Measurements from ENCODE around the gene ACTN1. TPM values are rescaled to one million over a fixed set of nuclear protein-coding genes. Genes with fewer than 3 reads are reported as not detected.

Gene ACTN1
- total RNA-seq, 4 donors from 2014 or later: 118 to 145 (median 131) TPM

GRCh38 chr14:68927956-68928675 lies 51.0 kb downstream of the ACTN1 start:
- peak overlapping the region; percentile 39 to 93 (median 84) for H3K27ac ChIP-seq
- peaks cover 0 to 27% (median 0%) of the 10 kb centered on the region in 3 donors for H3K36me3 ChIP-seq
- WGBS, 2 donors: 51 to 84% methylated on average over 3 to 9 of the region's 9 CpGs
- peaks cover 0 to 7% (median 0%) of the 10 kb centered on the region in 3 donors for H3K9me3 ChIP-seq
- intact Hi-C loops (cut with DNase I): no loop called here
- no peak for DNase-seq
- peaks cover 10 to 76% (median 20%) of the 10 kb centered on the region in 3 donors for H3K4me1 ChIP-seq
- H3K27me3 ChIP-seq: no peaks in the 10 kb centered on the region
- TF ChIP-seq POLR2A (IDR thresholded peaks at IDR 0.05): no peak
- TF ChIP-seq CTCF (IDR thresholded peaks at IDR 0.05): no peak
- no peak overlapping the region for H3K4me3 ChIP-seq

- DNase-seq: no peak
- peaks cover 0 to 37% (median 0%) of the 10 kb centered on the region in 3 donors for H3K36me3 ChIP-seq
- H3K27ac ChIP-seq: peak overlapping the region in 3 of 4 donors; percentile 14 to 90 (median 66)
- intact Hi-C loops (cut with DNase I): no loop called here
- H3K4me3 ChIP-seq: no peak overlapping the region
- TF ChIP-seq CTCF (IDR thresholded peaks at IDR 0.05) (no peak), POLR2A (IDR thresholded peaks at IDR 0.05) (no peak)
- peaks cover 10 to 76% (median 17%) of the 10 kb centered on the region in 3 donors for H3K4me1 ChIP-seq
- 93% methylated on average over 3 of the region's 3 CpGs for WGBS, 2 donors
- H3K27me3 ChIP-seq: no peaks in the 10 kb centered on the region
- peaks cover 0 to 7% (median 0%) of the 10 kb centered on the region in 3 donors for H3K9me3 ChIP-seq
Measured at GRCh38 chr14:68927089-68927488, 52.0 kb downstream of the ACTN1 start.

- H3K9me3 ChIP-seq: peaks cover 0 to 7% (median 0%) of the 10 kb centered on the region in 3 donors
- WGBS, 2 donors: 42 to 92% methylated on average over 1 of the region's 1 CpG
- peaks cover 0 to 46% (median 0%) of the 10 kb centered on the region in 3 donors for H3K36me3 ChIP-seq
- intact Hi-C loops (cut with DNase I): no loop called here
- H3K4me3 ChIP-seq: no peak overlapping the region
- peak overlapping the region in 3 of 4 donors; percentile 13 to 79 (median 71) for H3K27ac ChIP-seq
- TF ChIP-seq CTCF (IDR thresholded peaks at IDR 0.05): peak in 3 of 6 experiments; percentile 6 to 46 (median 25)
- TF ChIP-seq POLR2A (IDR thresholded peaks at IDR 0.05): no peak
- H3K27me3 ChIP-seq: no peaks in the 10 kb centered on the region
- peaks cover 6 to 73% (median 18%) of the 10 kb centered on the region in 3 donors for H3K4me1 ChIP-seq
- no peak for DNase-seq
Measured at GRCh38 chr14:68926236-68926635, 52.9 kb downstream of the ACTN1 start.

GRCh38 chr14:68925373-68925772 lies 53.7 kb downstream of the ACTN1 start:
- peaks cover 0 to 54% (median 5%) of the 10 kb centered on the region in 3 donors for H3K36me3 ChIP-seq
- peak overlapping the region in 3 of 4 donors; percentile 13 to 79 (median 71) for H3K27ac ChIP-seq
- H3K9me3 ChIP-seq: peaks cover 0 to 7% (median 0%) of the 10 kb centered on the region in 3 donors
- H3K4me1 ChIP-seq: peaks cover 6 to 65% (median 18%) of the 10 kb centered on the region in 3 donors
- H3K4me3 ChIP-seq: no peak overlapping the region
- intact Hi-C loops (cut with DNase I): no loop called here
- WGBS, 2 donors: 91 to 93% methylated on average over 5 of the region's 10 CpGs
- no peak for DNase-seq
- H3K27me3 ChIP-seq: no peaks in the 10 kb centered on the region
- no peak for TF ChIP-seq POLR2A (IDR thresholded peaks at IDR 0.05)
- TF ChIP-seq CTCF (IDR thresholded peaks at IDR 0.05): no peak

Measured in esophagus squamous epithelium (tissue), 5 donors.